HepG2 (cell line): ENCODE measurements around the gene IQCN. TPM values are rescaled to one million over a fixed set of nuclear protein-coding genes. Genes with fewer than 3 reads are reported as not detected.

ENCODE experiments used
- ATAC-seq: fragments of 200-7000 bp; cut with Tn5 transposase; 3 replicates; pipeline ENCODE4 v1.9.1; 2020; ENCODE audit warnings: mild to moderate bottlenecking, moderate library complexity
- BruUV-seq: library from RNA; stranded (reverse); fragments of 400-500 nt; replicated peaks from 2 replicates; lab custom pipeline; 2021; lab: Mats Ljungman, UMichigan
- CTCF ChIA-PET: fragments of 300-600 bp; formaldehyde crosslinking; extraction: SDS; loops from one replicate; lab custom pipeline; 2021; ENCODE audit warnings: low total read pairs, inconsistent platforms, low intra/inter-chr PET ratio; lab: Yijun Ruan, JAX
- POLR2A ChIA-PET: fragments of 350-600 bp; sonication (Branson Sonifier 250); formaldehyde crosslinking; loops from one replicate; lab custom pipeline; 2020; ENCODE audit warnings: antibody characterized with exemption, inconsistent platforms; lab: Yijun Ruan, JAX
- DNase-seq: peaks from one replicate; pipeline ENCODE4 v3.0.0-alpha.2; 2015; ENCODE audit warnings: low spot score
- FAIRE-seq: peaks from 3 replicates; lab custom pipeline; 2011; peaks lifted over from hg19 to GRCh38; lab: Jason Lieb, UNC
- H2AFZ ChIP-seq: one replicate; pipeline ENCODE4 v1.6.1; 2011; ENCODE audit warnings: low read length, inconsistent platforms
- H3K27ac ChIP-seq: fragments of 300-600 bp; 3 replicates; pipeline ENCODE4 v1.8.0; 2011; ENCODE audit warnings: mixed run types, mild to moderate bottlenecking, mixed read lengths, low read length, inconsistent platforms; ENCODE audit not compliant: insufficient read depth; ENCODE audit errors: extremely low read length
- H3K27me3 ChIP-seq, 2 experiments: fragments of 200-600 bp in 1 of 2; 2 replicates in 1 of 2; 3 replicates in 1 of 2; pipeline versions ENCODE4 v1.6.0 to v1.8.0; 2011; ENCODE audit warnings: low read length in 2 of 2, mild to moderate bottlenecking in 2 of 2, moderate library complexity in 2 of 2, inconsistent platforms in 1 of 2; ENCODE audit not compliant: insufficient read depth in 2 of 2, control insufficient read depth in 1 of 2
- H3K36me3 ChIP-seq, 2 experiments: fragments of 200-600 bp in 1 of 2; replicated peaks in 1 of 2; 2 replicates in 1 of 2; 3 replicates in 1 of 2; pipeline versions ENCODE4 v1.5.1 to v1.8.0; 2011; ENCODE audit warnings: low read length in 2 of 2, inconsistent platforms in 1 of 2; ENCODE audit not compliant: insufficient read depth in 2 of 2, control insufficient read depth in 1 of 2
- H3K4me1 ChIP-seq: 2 replicates; pipeline ENCODE4 v1.5.1; 2012; ENCODE audit warnings: low read length, inconsistent platforms; ENCODE audit not compliant: insufficient read depth
- H3K4me2 ChIP-seq: 2 replicates; pipeline ENCODE4 v1.6.0; 2011; ENCODE audit warnings: low read depth, low read length, inconsistent platforms
- H3K4me3 ChIP-seq, 3 experiments: fragments of 200-600 bp in 1 of 3; sonication (generic), shearing (Covaris generic) in 1 of 3; replicated peaks in 1 of 3; 2 replicates each; pipeline ENCODE4 v1.5.1; 2011 to 2016; ENCODE audit warnings: low read length in 3 of 3, inconsistent platforms in 2 of 3, low read depth in 2 of 3, mild to moderate bottlenecking in 2 of 3, control low read depth in 1 of 3, mixed read lengths in 1 of 3; ENCODE audit not compliant: insufficient read depth in 1 of 3
- H3K79me2 ChIP-seq: one replicate; pipeline ENCODE4 v1.6.1; 2011; ENCODE audit warnings: low read length, inconsistent platforms; ENCODE audit not compliant: insufficient read depth
- H3K9ac ChIP-seq: 2 replicates; pipeline ENCODE4 v1.6.0; 2011; ENCODE audit warnings: mild to moderate bottlenecking, low read depth, low read length, inconsistent platforms; ENCODE audit not compliant: insufficient read depth
- H3K9me3 ChIP-seq: 2 replicates; pipeline ENCODE4 v1.5.1; 2012; ENCODE audit warnings: mild to moderate bottlenecking, low read length
- H4K20me1 ChIP-seq: 2 replicates; pipeline ENCODE4 v1.6.0; 2011; ENCODE audit warnings: inconsistent platforms, mild to moderate bottlenecking, low read length, moderate library complexity; ENCODE audit not compliant: insufficient read depth
- CEBPG ChIP-seq: IDR thresholded peaks from 2 replicates; pipeline ENCODE4 v1.6.1; 2016
- CREB1 ChIP-seq, 2 experiments: fragments of 450-650 bp in 1 of 2; IDR thresholded peaks; 2 replicates each; pipeline ENCODE4 v1.6.1; 2016 to 2017; ENCODE audit warnings: control low read depth in 1 of 2, mild to moderate bottlenecking in 1 of 2, missing compliant biosample characterization in 1 of 2, missing genetic modification characterization in 1 of 2
- IRX3 ChIP-seq: sonication (generic); formaldehyde crosslinking; IDR thresholded peaks from 2 replicates; pipeline ENCODE4 v1.8.1; 2023; ENCODE audit warnings: mild to moderate bottlenecking, low read depth, missing genetic modification reagents, borderline replicate concordance
- PLSCR1 ChIP-seq: sonication (generic); formaldehyde crosslinking; IDR thresholded peaks from 2 replicates; pipeline ENCODE4 v1.5.0; 2020; ENCODE audit warnings: missing genetic modification reagents, mild to moderate bottlenecking, borderline replicate concordance
- POLR2AphosphoS2 ChIP-seq: IDR thresholded peaks from 2 replicates; pipeline ENCODE4 v1.6.1; 2011; ENCODE audit warnings: low read depth, low read length, improper control_type of control experiment
- UBTF ChIP-seq: sonication (generic); formaldehyde crosslinking; IDR thresholded peaks from 2 replicates; pipeline ENCODE4 v1.4.0; 2020; ENCODE audit warnings: mild to moderate bottlenecking, missing genetic modification reagents
- YEATS2 ChIP-seq: sonication (generic); formaldehyde crosslinking; IDR thresholded peaks from 2 replicates; pipeline ENCODE4 v1.4.0; 2020; ENCODE audit warnings: missing genetic modification reagents, borderline replicate concordance
- ZFY ChIP-seq: sonication (generic); formaldehyde crosslinking; IDR thresholded peaks from 2 replicates; pipeline ENCODE4 v1.4.0; 2020; ENCODE audit warnings: missing genetic modification reagents
- ZKSCAN1 ChIP-seq: fragments of 150-350 bp; IDR thresholded peaks from 2 replicates; pipeline ENCODE4 v1.6.1; 2014; ENCODE audit warnings: low read length
- ZNF24 ChIP-seq: fragments of 450-650 bp; IDR thresholded peaks from 2 replicates; pipeline ENCODE4 v1.6.1; 2017; ENCODE audit warnings: antibody characterized with exemption, mild to moderate bottlenecking
- ZNF543 ChIP-seq: sonication (generic); formaldehyde crosslinking; IDR thresholded peaks from 2 replicates; pipeline ENCODE4 v1.4.0; 2020; ENCODE audit warnings: mild to moderate bottlenecking, missing genetic modification reagents
- ZNF609 ChIP-seq: sonication (generic); formaldehyde crosslinking; IDR thresholded peaks from 2 replicates; pipeline ENCODE4 v1.4.0; 2020; ENCODE audit warnings: mild to moderate bottlenecking, missing genetic modification reagents, borderline replicate concordance
- ZNF770 ChIP-seq: sonication (generic); formaldehyde crosslinking; IDR thresholded peaks from 2 replicates; pipeline ENCODE4 v1.5.0; 2020; ENCODE audit warnings: mild to moderate bottlenecking, missing genetic modification reagents
- ZNF773 ChIP-seq: sonication (generic); formaldehyde crosslinking; IDR thresholded peaks from 2 replicates; pipeline ENCODE4 v1.4.0; 2020; ENCODE audit warnings: missing genetic modification reagents, borderline replicate concordance
- WGBS: methylation state at CpG from one replicate; pipeline ENCODE4 v1.1.6; 2017; ENCODE audit warnings: low lambda C conversion rate; 5-methylcytosine and 5-hydroxymethylcytosine counted together
- in situ Hi-C: cut with HindIII; loops from 2 replicates; pipeline ENCODE4 v1.10.0; 2017; ENCODE audit warnings: low pct_unique_long_range_greater_than_20kb; ENCODE audit not compliant: extremely low pct_ligation_motif_present
- intact Hi-C: fragments of 100-400 bp; cut with micrococcal nuclease; formaldehyde crosslinking; loops from one replicate; pipeline ENCODE4 v1.10.0; 2022; ENCODE audit not compliant: unreplicated experiment
- polyA plus RNA-seq, 8 experiments: library from polyadenylated mRNA; depleted of rRNA in 3 of 8; stranded (reverse) in 7 of 8; unstranded in 1 of 8; fragments of >200 nt; fragmentation: Illumina TruSeq in 4 of 8; extraction: Trizol in 4 of 8; gene quantifications; 2 replicates each; pipeline versions ENCODE4 v1.2.1 to v1.2.3, GENCODE V29; 2011 to 2016; ENCODE audit warnings: low read depth in 4 of 8, missing spikeins in 1 of 8, mixed read lengths in 1 of 8; ENCODE audit not compliant: insufficient read depth in 1 of 8
- total RNA-seq, 5 experiments: library from RNA; depleted of rRNA; stranded (reverse); fragments of >200 nt; fragmentation: Illumina TruSeq; extraction: Trizol; gene quantifications; 2 replicates each; pipeline ENCODE4 v1.2.3, GENCODE V29; 2016; ENCODE audit warnings: low read depth in 1 of 5

The IQCN gene
- total and polyA plus RNA-seq, 2 of the 13 experiments (the other 11 are each of a cell fraction or from before 2014, with no cell fraction given), result 0.04 to 0.18 TPM

- H3K79me2 ChIP-seq, result no peaks in the 10 kb centered on the region
- 0 out of 2 replicates have a peak overlapping the region, but pooled peaks have one; percentile 29 for H3K9ac ChIP-seq
- no peak overlapping the region for H3K4me3 ChIP-seq
- no peak for FAIRE-seq
- no peak overlapping the region for H2AFZ ChIP-seq
- no peaks in the 10 kb centered on the region for H4K20me1 ChIP-seq
- H3K4me1 ChIP-seq, result peaks cover 85% of the 10 kb centered on the region
- no peaks in the 10 kb centered on the region for H3K27me3 ChIP-seq
- no peak for ATAC-seq
- H3K36me3 ChIP-seq, result no peaks in the 10 kb centered on the region
- BruUV-seq, result no TSS peak
- intact Hi-C loops, result no loop called here
- H3K9me3 ChIP-seq, result no peaks in the 10 kb centered on the region
- WGBS, result 33% methylated on average over 12 of the region's 14 CpGs
- CTCF ChIA-PET, result no interaction called here
- POLR2A ChIA-PET, result interaction anchor here (3.1 kb wide), 1 partner anchor 10 kb away, joined by 47 read pairs; the partner anchor contains the start of gene JUND
- in situ Hi-C loops, result no loop called here
- H3K4me2 ChIP-seq, result no peak overlapping the region
- H3K27ac ChIP-seq, result no peak overlapping the region
- DNase-seq, result no peak
- no peak for TF ChIP-seq IRX3
- TF ChIP-seq YEATS2, result no peak
- peak; percentile 70 for TF ChIP-seq ZNF770 (CRISPR knock-in tag)
- no peak for TF ChIP-seq PLSCR1 (CRISPR knock-in tag)
- TF ChIP-seq ZKSCAN1, result peak; percentile 78
- no peak for TF ChIP-seq UBTF (CRISPR knock-in tag)
- TF ChIP-seq ZNF24, result peak; percentile 44; the same call in 1 of the 2 replicates
- no peak for TF ChIP-seq ZFY (CRISPR knock-in tag)
- no peak for TF ChIP-seq ZNF543 (CRISPR knock-in tag)
- TF ChIP-seq ZNF773 (CRISPR knock-in tag), result no peak
- TF ChIP-seq ZNF609 (CRISPR knock-in tag), result no peak
- no peak for TF ChIP-seq POLR2AphosphoS2
- no peak for TF ChIP-seq CEBPG (CRISPR knock-in tag)
- no peak for TF ChIP-seq CREB1 (IDR thresholded peaks at IDR 0.05)
- no peak for TF ChIP-seq CREB1 (CRISPR knock-in tag; IDR thresholded peaks at IDR 0.05)
Observed at GRCh38 chr19:18290302-18291018, 16.2 kb upstream of the IQCN start.
